Retinal pigment epithelial cell (primary cell): ENCODE data around the gene PRKAB2.
"Not testable (repeated sequence)": the region's sequence is repeated elsewhere in the genome, so short reads cannot be mapped to it uniquely, and the experiment has no call there.

Source experiments
- DNase-seq: peaks from one replicate; pipeline ENCODE4 v3.0.0-alpha.2; 2010; ENCODE audit warnings: low read depth
- H3K4me3 ChIP-seq: 2 replicates; pipeline ENCODE4 v1.5.1; 2011; ENCODE audit warnings: mild to moderate bottlenecking, low read length, control low read depth, moderate library complexity
- CTCF ChIP-seq: conservative IDR thresholded peaks from 2 replicates; pipeline ENCODE4 v1.5.1; 2011; ENCODE audit warnings: low read depth, low read length, control low read depth, inconsistent platforms

PRKAB2 gene

GRCh38 chr1:147110434-147110833 is 61.8 kb downstream of the PRKAB2 start:
- no peak for TF ChIP-seq CTCF
- H3K4me3 ChIP-seq: no peak overlapping the region
- no peak for DNase-seq

- DNase-seq: no peak
- no peak overlapping the region for H3K4me3 ChIP-seq
- TF ChIP-seq CTCF: no peak
Observed at GRCh38 chr1:147109762-147110161, 62.5 kb downstream of the PRKAB2 start.

GRCh38 chr1:147109041-147109440 is 63.2 kb downstream of the PRKAB2 start:
- DNase-seq: no peak
- H3K4me3 ChIP-seq: no peak overlapping the region
- TF ChIP-seq CTCF: no peak

- not testable (repeated sequence) for H3K4me3 ChIP-seq, DNase-seq
Observed at GRCh38 chr1:147106407-147106881, 65.8 kb downstream of the PRKAB2 start.

- TF ChIP-seq CTCF: no peak
- no peak overlapping the region for H3K4me3 ChIP-seq
- DNase-seq: no peak
Observed at GRCh38 chr1:147105909-147106308, 66.4 kb downstream of the PRKAB2 start.
